KMS-11 (cell line): ENCODE measurements around the gene TIMP1.

Source experiments
- H2AFZ ChIP-seq: fragments of 200-600 bp; sonication (generic); 2 replicates; pipeline ENCODE4 v1.6.1; 2016; ENCODE audit warnings: antibody characterized with exemption, mixed run types, low read depth
- H3K27ac ChIP-seq: fragments of 200-600 bp; sonication (generic); 2 replicates; pipeline ENCODE4 v1.6.1; 2016; ENCODE audit warnings: mild to moderate bottlenecking, mixed run types
- H3K27me3 ChIP-seq: fragments of 200-600 bp; sonication (generic); 2 replicates; pipeline ENCODE4 v1.6.1; 2017; ENCODE audit warnings: mild to moderate bottlenecking, low read depth, mixed run types, moderate library complexity; ENCODE audit not compliant: insufficient read depth
- H3K36me3 ChIP-seq: fragments of 200-600 bp; sonication (generic); 2 replicates; pipeline ENCODE4 v1.6.1; 2017; ENCODE audit warnings: mild to moderate bottlenecking, mixed run types; ENCODE audit not compliant: insufficient read depth
- H3K4me1 ChIP-seq: fragments of 200-600 bp; sonication (generic); 2 replicates; pipeline ENCODE4 v1.6.1; 2016; ENCODE audit warnings: mild to moderate bottlenecking, low read depth, mixed run types; ENCODE audit not compliant: poor library complexity, severe bottlenecking
- H3K4me2 ChIP-seq: fragments of 200-600 bp; sonication (generic); 2 replicates; pipeline ENCODE4 v1.7.0; 2016; ENCODE audit warnings: mild to moderate bottlenecking, mixed run types
- H3K4me3 ChIP-seq: fragments of 200-600 bp; sonication (generic); IDR thresholded peaks from 2 replicates; pipeline ENCODE4 v1.6.1; 2017; ENCODE audit warnings: low read depth, low read length, mixed read lengths; ENCODE audit not compliant: insufficient read depth
- H3K79me2 ChIP-seq: fragments of 200-600 bp; sonication (generic); 2 replicates; pipeline ENCODE4 v1.6.1; 2016; ENCODE audit warnings: low read depth, mixed run types; ENCODE audit not compliant: insufficient read depth
- H3K9ac ChIP-seq: fragments of 200-600 bp; sonication (generic); 2 replicates; pipeline ENCODE4 v1.6.1; 2016; ENCODE audit warnings: mild to moderate bottlenecking, mixed run types
- H4K20me1 ChIP-seq: fragments of 200-600 bp; sonication (generic); 2 replicates; pipeline ENCODE4 v1.6.1; 2016; ENCODE audit warnings: mild to moderate bottlenecking, mixed run types; ENCODE audit not compliant: insufficient read depth
- CTCF ChIP-seq: fragments of 200-600 bp; sonication (generic); conservative IDR thresholded peaks from 2 replicates; pipeline ENCODE4 v1.6.1; 2017; ENCODE audit warnings: low read depth, mild to moderate bottlenecking, antibody characterized with exemption, low read length, moderate library complexity, mixed read lengths

The TIMP1 gene

GRCh38 chrX:47561659-47562151 lies 20.5 kb upstream of the TIMP1 start:
- Histone ChIP-seq H3K79me2 (peaks cover 4% of the 10 kb centered on the region; the same call in 1 of the 2 replicates), H4K20me1 (no peaks in the 10 kb centered on the region), H2AFZ (0 out of 2 replicates have a peak overlapping the region, but pooled peaks have one; percentile 66), H3K27ac (no peak overlapping the region), H3K27me3 (no peaks in the 10 kb centered on the region), H3K4me2 (peak overlapping the region; percentile 48; the same call in 1 of the 2 replicates), H3K9ac (peak overlapping the region; percentile 71; the same call in 1 of the 2 replicates), H3K4me3 (no peak overlapping the region), H3K36me3 (no peaks in the 10 kb centered on the region), H3K4me1 (peaks cover 26% of the 10 kb centered on the region)
- TF ChIP-seq CTCF, result no peak

- Histone ChIP-seq H3K9ac (no peak overlapping the region), H3K4me3 (no peak overlapping the region), H3K27ac (no peak overlapping the region), H3K4me2 (no peak overlapping the region), H2AFZ (no peak overlapping the region), H3K27me3 (no peaks in the 10 kb centered on the region), H3K79me2 (peaks cover 4% of the 10 kb centered on the region; the same call in 1 of the 2 replicates), H3K4me1 (peaks cover 26% of the 10 kb centered on the region), H3K36me3 (no peaks in the 10 kb centered on the region), H4K20me1 (no peaks in the 10 kb centered on the region)
- peak; percentile 41 for TF ChIP-seq CTCF
These were observed 19.5 kb upstream of the TIMP1 start for GRCh38 chrX:47562615-47563243.

- Histone ChIP-seq H2AFZ (no peak overlapping the region), H3K4me1 (peaks cover 26% of the 10 kb centered on the region), H3K4me2 (no peak overlapping the region), H3K4me3 (no peak overlapping the region), H3K79me2 (peaks cover 4% of the 10 kb centered on the region; the same call in 1 of the 2 replicates), H3K27me3 (no peaks in the 10 kb centered on the region), H3K9ac (no peak overlapping the region), H3K27ac (no peak overlapping the region), H4K20me1 (no peaks in the 10 kb centered on the region), H3K36me3 (no peaks in the 10 kb centered on the region)
- TF ChIP-seq CTCF, result no peak
These were observed 18.4 kb upstream of the TIMP1 start for GRCh38 chrX:47563801-47564315.

GRCh38 chrX:47564438-47565085 lies 17.7 kb upstream of the TIMP1 start:
- TF ChIP-seq CTCF, result no peak
- Histone ChIP-seq H3K9ac (no peak overlapping the region), H4K20me1 (no peaks in the 10 kb centered on the region), H3K27ac (no peak overlapping the region), H3K36me3 (no peaks in the 10 kb centered on the region), H3K4me3 (no peak overlapping the region), H3K27me3 (no peaks in the 10 kb centered on the region), H3K79me2 (peaks cover 4% of the 10 kb centered on the region; the same call in 1 of the 2 replicates), H3K4me1 (peaks cover 26% of the 10 kb centered on the region), H3K4me2 (no peak overlapping the region), H2AFZ (no peak overlapping the region)
